ENCODE measurements around the gene BRI3.

Gene BRI3

DNA sequence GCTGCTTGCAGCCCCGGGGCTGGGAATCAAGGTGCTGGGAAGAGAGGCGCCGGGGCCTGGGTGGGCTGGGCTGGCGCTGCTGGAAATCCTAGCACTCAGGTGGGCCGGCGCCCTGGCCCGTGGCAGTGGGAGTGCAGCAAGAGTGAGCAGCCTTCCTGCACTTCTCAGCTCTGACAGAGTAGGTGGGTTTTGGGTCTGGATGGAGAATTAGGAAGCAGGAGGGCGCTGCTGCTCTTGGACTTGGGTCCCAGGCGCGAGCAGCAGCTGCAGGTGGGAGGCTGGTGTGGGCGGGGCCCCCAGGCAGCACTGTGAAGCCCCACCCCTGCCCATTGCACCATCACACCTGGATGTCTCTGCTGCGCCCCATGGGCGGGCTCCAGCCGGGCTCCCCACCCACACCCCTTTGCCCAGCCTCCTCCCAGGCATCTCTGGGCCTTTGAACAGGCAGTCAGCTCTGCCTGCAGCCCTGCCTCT is 6.0 kb downstream of the BRI3 start:
- DNase-seq, result no peak

DNA sequence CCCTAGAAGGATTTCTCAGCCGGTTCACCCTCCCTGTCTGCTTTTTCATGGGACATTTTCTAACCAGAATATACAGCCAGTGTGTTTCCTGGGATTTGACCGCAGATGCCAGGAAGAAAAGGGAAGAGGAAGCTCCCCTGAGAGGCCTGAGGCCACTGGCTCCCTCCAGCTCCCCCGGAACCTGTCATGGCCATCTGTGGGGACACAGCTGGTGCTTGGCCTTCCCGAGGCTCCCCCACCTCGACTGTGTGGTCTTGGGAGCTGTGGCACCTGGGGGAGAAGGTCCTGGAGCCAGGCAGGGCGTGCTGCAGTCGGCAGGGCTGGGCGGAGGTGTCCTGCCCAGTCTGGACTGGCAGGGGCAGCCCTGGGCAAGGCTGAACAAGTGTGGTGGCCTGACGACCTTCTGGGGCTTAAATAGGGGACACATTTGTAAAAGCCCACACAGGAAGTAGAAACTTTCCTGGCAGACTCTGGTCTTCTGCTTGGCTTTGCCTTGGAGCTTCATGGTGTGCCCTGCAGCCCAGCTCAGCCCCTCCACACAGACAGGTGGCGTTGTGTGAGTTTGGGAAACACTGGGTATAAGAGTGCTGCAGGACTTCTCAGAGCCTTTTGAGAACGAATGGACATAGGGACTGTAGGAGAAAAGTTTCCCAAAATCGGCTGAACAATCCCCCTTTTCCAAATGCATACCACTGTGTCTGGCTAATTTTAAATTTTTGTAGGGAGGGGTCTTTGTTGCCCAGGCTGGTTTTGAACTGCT is 6.8 kb downstream of the BRI3 start:
- no peak for DNase-seq

DNA sequence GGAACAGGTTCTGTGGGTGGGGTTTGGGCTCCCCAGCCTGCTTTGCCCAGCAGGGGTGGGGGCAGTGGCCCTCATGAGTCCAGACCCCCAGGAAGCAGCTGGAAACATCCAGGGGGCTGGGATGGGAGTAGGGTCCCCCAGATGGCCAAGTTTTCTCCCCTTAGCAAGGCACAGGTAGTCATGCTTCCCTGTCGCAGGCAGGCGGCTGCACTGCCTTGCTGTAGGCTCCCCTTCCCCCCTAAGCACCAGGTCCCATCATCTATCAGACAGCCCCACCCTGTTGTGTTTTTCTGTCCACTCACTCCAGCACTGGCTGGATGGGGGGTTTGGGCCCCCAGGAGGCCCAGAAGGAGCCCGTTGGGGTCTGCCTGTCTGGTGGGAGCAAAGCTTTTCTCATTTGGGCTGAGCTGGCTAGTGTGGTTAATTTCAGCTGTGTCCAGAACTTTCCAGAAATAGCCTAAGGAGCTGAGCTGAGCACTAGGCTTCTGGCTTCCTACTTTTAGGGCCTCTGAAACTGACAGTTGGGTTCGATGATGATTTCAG is 7.9 kb downstream of the BRI3 start:
- DNase-seq, result no peak

DNA sequence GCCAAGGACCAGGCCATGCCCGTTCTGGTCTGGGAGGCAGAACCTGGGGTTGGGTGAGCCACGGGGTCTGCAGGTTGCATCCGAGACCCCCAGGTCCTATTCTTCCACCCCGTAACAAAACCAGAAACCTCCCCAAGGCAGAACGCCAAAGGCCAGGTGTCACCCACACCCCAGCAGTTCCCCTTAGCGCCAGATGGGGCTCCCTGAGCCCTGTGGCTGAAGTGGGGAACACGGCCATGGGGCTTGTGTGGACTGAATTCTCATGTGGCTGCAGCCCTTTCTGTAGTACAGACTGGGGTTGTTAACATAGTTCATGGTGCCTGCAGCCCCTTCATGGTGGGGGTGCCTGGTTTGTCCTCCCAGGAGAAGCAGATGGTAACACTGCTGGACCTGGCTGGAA is 10.2 kb downstream of the BRI3 start:
- DNase-seq, result no peak

DNA sequence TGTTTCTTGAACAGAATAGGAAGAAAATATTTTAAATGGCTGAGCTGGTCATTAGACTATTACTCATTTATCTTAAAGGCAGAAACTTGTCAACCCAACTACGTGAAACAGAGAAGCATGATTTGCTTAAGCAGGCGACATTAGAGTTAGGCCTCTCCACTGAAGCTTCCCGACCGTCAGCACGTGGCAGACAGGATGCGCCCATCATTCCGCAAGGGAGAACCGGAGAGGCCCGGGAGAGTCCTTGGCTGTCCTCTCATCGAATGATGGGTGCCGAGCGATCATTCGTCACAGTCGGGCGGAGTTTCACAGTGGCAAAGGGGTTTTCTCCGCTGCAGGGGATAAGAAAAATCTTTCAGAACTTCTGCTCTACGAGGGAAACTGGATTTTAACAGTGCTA is 11.8 kb downstream of the BRI3 start:
- DNase-seq, result no peak

DNA sequence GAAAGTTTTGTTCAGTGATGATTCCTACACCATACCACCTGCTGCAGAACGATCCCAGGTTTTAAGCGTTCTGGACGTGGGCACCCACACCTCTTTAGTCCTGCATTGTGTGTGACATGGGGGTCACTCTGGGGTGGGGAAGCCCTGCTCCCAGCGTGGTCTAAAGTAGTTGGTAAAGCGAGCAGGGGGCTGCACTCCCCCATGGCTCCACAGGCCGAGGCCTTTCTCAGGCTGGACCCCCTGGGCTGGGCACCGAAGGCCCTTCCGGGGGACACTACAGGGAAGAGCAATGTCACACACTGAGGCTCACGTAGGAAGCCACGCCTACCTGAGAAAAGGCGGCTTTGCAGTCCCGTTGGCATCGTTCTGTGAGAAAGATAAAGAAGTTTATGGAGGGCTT is 12.3 kb downstream of the BRI3 start:
- DNase-seq, result no peak

DNA sequence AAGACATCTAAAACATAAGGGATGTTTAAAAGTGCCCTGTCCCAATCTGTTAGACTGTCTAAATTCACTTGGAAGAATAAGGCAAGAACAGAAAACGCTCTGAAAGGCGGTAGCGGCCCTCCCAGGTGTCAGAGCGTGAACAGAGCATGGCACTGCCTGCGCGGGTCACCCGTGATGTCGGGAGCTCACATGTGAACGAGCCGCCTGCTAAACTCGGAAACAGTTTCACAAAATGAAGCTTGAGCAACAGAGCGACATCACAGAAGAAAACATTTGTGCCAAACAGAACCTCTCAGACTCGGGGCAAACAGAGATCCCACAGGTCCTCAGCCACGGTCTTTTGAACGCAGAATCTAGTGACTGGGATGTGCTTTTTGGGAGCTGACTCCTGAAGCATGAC is 12.8 kb downstream of the BRI3 start:
- no peak for DNase-seq

DNA sequence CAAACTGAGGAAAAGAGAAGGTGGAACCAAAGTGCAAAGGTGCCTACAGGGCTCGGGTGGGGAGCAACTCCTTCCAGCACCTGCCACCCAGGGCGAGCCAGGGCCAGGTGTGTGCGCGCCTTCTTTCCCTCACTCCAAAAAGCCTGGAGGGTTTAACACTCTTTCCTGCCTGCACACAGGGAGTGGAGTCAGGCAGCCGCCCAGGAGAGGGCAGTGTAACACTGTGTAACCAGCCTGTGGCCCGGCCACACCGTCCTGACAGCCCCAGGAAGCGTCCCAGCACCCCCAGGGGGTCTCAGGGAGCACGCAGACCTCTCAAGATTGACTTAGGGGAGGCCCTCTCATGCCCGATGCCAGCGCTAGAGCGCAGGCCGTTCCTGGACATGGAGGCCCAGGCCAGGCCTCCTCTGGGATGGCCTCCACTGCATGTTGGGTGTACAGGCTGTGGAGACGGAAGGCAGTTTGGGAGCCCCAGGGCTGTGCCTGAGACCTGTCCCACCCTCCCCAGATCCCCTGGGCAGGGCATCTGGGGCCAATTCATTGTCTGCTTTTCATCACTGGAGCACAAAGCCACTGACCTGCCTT is 13.4 kb downstream of the BRI3 start:
- DNase-seq, result no peak

DNA sequence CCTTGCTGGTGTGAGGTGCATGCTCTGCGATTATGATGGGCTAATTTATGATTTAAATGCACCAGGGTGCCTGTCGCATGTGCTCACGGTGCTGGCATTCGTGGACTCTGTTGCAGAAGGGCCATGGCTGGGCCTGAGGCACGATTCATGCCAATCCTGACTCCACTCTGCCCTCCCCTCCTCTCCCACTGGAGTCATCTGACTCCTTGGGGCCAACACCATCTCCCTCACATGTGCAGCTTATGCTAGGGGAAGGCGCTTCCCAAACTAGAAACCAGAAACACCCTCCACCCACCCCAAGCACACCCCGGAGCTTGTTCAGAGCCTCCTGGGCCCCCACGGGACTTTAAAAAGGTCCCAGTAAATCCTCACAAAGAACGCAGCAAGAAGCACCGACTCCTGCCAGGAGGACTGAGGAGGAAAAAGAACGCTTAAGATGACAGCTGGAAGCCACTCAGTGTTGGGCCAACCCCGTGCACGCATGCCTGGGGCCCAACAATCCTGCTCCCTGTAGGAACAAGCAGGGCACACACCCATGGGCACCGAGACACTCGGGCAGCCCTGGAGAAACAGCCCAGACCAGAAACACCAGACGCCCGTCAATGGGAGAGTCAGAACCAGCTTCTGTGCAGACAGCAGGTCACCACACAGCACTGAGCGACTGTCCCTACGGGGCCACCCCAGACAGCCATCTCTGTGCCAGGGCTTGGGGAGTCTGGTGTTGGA is 14.1 kb downstream of the BRI3 start:
- DNase-seq, result no peak

DNA sequence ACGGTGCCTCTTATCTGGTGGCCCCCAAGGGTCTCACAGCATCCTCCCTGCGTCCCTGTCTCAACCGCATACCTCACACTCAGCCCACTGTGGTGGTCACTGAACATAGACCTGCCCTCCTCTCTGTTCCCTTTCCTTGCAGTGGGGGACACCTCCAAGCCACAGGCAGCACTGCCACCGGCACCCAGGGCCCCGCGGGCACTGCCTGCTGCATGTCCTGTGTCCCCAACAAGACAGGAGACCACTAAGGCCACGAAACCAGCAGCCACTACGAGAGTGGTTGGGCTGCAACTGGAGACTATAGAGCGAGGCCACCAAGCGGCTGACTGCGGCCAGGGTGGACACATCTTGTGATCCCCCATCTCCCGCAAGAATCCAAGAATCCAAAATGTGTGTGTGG is 15.3 kb downstream of the BRI3 start:
- DNase-seq, result no peak

DNA sequence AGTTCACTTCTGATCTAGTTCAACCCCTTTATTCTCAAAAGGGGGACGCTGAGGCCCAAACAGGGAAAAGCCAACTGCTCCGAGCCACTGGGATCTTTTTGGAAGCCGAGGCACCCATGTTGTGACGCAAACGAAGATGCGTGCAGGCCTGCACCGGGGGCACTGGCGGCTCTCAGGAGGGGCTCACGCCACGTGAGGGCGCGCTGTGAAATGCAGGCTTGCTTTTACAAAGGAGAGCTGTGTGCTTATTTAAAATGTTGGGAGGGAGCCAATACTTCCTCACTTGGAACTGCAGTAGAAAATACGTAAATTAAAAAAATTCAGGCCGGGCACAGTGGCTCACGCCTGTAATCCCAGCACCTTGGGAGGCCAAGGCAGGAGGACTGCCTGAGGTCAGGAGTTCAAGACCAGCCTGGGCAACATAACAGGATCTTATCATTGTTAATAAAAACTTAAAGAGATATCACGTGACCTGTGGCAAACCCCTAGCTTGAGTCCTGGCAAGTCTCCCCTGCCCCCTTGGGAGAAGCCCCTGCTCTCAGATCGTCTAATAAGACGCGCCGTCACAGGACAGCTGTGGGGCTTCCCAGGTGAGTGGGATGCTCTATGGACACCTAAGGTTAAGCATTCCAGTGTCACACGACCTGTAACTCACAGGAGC is 16.3 kb downstream of the BRI3 start:
- no peak for DNase-seq

DNA sequence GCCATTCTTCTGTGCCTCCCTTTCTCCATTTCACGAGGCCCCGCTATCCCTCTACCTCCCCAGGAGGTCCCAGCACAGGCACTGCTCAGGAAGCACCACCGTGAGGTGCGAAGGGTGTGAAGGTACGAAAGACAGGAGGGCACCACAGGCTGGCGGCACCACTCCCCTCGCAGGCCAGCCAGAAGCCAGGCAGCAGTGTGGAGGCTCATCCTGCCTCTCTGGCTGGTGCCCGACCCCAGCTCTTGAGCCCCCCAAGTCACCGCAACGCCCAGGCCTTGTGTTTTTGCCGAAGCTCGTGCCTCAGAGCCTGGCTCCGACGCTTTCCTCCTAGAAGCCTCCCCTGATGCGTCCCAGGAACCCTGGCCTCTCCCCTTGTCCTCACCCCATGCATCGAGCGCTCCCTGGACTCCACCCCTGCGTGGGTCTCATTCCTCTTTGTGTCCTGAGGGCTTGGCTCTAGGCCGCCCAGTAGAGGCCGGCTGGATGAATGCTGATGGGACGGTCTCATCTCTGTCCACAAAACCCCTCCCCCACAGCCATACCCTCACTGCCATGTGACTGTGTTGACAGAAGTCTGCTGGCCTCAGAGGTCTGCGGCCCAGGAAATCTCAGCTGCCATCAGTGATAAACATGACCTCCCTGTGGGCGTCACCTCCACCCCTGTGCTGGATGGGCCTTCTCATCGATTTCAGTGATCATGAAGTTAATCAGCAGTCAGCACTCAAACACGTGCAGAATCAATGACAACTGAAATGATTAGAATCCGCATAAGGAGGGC is 19.3 kb downstream of the BRI3 start:
- DNase-seq, result no peak

DNA sequence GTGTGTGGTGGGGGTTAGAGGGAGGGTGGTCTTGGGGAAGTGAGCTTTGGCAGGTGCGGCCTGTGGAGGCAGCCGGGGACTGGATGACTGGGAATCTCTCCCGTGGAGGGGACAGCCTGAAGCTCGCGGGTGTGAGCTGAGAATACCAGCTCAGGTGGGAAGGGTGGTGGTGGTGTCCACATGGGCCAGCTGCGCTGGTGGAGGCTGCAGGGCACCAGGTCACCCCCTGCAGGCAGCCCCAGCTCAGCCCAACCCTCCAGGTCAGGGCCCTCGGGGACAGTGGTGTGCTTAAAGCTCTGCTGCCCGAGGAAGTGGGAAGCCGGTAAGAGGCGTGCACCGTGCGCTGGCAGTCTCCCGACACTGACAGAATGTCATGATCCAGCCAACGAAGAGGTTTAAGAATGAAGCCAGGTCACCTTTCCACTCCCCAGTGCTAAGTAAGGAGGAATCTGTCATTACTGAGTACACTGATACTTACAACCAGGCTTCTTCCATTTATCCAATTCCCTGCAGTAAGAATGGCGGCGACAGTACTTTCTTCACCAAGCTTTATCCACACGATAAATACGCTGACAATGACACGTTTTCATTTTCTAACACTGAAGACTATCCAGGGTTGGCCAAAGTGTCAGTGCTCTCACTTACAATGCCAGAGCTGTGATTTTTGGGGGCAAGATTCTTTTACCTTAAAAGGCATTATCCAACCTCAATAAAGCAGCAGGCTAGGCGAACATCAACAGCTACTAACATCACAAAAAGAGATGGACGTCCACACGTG is 20.4 kb downstream of the BRI3 start:
- no peak for DNase-seq

DNA sequence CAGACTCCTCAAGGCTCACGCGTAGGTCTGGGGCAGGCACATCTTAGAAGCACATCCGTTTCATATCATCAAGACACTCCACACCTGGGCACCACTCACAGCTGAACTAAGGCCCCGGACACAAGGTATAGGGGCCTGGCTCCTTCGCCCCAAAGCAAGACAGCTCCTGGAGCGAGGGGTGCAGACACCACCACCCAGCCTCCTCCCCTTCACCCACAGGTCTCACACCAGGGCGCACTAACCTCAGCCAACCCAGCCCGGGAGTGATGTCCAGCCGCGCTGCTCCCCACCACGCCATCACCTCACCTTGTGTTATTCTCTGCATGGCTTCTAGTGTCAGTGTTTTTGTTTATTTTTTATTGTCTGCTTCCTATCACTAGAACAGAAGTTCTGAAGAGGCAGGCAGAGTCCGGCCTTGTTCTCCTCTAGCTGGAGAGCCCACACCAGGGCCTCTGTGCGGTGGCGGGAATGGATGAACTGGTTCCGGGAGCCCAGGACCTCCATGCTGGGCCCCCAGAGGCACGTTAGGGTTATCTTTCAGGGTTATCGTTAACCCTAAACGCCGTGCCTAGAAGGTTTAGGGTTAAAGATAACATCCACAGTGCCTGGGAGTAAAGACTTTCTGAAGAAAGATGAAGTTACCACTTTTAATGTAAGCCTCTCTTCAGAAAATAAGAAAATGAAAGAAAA is 21.8 kb downstream of the BRI3 start:
- DNase-seq, result no peak

DNA sequence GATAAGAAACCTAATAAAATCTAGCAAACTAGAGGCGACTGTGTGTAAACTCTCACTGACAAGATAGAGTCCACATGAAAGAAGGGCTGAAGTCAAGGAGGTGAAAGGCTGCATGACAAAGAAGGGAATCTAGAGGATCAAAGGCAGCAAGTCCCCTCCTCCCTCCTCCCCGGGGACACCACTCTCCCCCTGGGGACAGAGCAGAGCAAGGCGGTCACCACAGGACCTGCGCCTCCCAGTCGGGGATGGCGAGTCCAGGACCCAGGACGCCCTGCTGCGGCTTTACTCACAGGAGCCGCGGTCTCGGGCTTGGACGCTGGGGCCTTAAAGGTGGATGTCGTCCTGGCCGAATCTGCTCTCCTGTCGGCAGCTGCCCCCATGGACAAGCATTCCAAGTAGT is 22.4 kb downstream of the BRI3 start:
- no peak for DNase-seq

DNA sequence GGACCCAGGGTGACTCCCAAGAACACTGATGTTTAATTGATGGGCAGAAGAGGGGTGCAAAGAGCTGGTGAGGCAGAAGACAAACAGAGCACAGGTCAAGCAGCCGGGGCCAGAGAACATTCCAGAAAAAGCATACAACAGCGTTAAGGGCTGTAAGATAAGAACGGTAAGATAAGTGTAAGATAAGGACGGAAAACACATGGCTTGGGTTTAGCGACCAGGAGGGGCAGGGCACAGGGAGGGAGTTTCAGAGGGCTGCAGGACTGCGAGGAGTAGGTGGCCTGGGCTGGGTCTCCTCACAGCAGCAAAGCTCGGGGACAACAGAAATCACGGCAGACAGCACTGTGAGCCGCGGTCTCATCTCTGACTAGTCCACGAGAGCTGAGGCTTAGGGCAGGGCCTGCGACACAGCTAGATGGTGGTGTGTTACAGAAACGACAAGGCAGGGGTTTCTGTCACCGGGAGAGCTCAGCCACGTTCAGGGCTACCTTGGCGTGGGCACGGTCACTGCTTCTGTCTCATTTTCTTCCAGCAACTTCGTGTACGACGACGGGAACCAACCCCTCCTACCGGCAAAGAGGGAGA is 24.6 kb downstream of the BRI3 start:
- DNase-seq, result no peak

DNA sequence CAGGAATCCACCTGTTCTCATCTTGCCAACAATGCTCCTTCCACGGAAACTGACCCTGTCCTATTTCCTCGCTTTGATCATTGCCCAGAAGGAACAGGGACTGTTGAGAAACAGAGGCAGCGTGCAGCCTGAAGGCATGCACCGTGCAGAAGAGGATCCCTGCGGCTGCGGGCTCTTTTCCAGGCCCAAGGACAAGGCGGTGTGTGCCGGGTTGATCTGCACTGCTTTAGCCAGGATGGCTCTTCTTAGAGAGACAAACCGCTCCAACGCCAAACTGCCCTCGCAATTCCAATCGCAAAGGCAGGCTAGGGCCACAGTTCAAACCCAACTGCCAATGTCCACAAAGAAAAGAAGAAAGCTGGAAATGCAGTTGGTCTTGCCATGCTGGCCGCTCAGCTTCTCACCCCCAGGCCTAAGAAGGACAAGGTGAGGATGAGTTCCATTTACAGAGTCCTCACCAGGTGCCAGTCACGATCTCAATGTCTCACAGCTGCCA is 26.5 kb downstream of the BRI3 start:
- no peak for DNase-seq

DNA sequence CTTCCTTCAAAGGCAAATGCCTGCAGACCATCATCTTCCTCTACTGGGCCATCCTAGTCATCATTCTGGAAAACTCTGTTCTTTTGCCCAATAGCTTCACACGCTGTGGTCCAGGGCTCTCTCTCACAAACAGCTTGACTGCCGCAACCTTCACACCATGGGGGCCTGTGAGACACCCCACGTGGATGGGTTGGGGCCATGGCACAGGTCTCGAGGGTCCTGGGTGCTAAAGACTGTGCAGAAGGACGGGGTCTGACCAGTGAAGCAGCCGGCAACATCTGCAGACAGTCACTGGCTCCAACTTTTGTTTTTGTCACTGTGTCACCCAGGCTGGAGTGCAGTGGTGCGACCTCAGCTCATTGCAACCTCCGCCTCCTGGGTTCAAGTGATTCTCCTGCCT is 28.1 kb downstream of the BRI3 start:
- no peak for DNase-seq

DNA sequence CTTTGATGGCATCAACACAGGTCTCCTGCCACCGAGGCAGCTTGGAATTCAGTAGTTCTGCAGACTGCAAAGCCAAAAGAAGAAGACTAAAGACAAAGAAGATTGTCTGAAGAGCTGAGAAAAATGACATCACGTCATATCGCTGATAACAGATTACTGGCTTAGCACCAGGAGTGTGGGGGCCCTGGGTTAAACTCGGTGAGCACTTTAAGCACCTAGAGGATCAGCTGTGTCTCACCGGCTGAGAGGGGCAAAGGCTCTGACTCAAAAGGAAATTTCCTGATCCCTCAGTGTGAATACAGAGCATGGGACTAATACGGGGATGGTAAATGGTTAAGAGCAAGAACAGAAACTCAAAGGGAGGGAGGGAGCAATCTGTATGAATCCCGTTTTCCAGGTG is 30.7 kb downstream of the BRI3 start:
- no peak for DNase-seq

DNA sequence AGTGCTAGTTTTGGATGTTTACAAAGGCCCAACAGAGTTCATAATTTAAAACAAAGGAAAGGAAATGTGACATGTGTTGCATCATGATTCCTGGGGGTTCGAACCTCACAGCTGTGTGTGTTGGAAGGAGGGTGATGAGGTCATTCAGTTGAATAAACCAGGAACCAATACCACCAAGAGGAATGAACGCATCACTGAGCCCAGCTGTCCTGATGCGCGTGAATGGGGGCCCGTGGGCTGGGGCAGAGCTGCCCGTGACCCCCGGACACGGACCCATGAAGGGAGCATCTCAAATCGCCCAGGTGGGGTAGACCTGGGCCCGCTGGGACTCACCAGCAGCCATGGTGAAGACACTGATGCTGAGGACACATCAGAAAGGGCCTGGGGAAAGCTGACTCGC is 33.0 kb downstream of the BRI3 start:
- no peak for DNase-seq
